SK-N-SH (cell line): ENCODE measurements around the gene GRM7. TPM values are rescaled to one million over a fixed set of nuclear protein-coding genes. Genes with fewer than 3 reads are reported as not detected.

Source experiments
- CTCF ChIA-PET: fragments of 300-600, 350-600 bp; formaldehyde crosslinking; extraction: SDS; loops from one replicate; lab custom pipeline; 2021; lab: Yijun Ruan, JAX
- POLR2A ChIA-PET: fragments of 350-600 bp; sonication (Branson Sonifier 250); formaldehyde crosslinking; extraction: SDS; loops from one replicate; lab custom pipeline; 2020; ENCODE audit warnings: antibody characterized with exemption, inconsistent platforms; lab: Yijun Ruan, JAX
- DNase-seq: peaks from one replicate; pipeline ENCODE4 v3.0.0; 2012
- H2AFZ ChIP-seq: fragments of 200-600 bp; sonication (generic); 2 replicates; pipeline ENCODE4 v1.8.1; 2016; ENCODE audit warnings: antibody characterized with exemption, mild to moderate bottlenecking, low read depth
- H3F3A ChIP-seq: fragments of 200-600 bp; sonication (generic); replicated peaks from 2 replicates; pipeline ENCODE3; 2016; ENCODE audit warnings: antibody characterized with exemption, mild to moderate bottlenecking; ENCODE audit not compliant: insufficient read depth
- H3K27ac ChIP-seq, 2 experiments: fragments of 200-500 bp in 1 of 2; fragments of 200-600 bp in 1 of 2; sonication (Bioruptor generic) in 1 of 2; sonication (generic), shearing (Covaris generic) in 1 of 2; 2 replicates each; pipeline versions ENCODE4 v1.5.1 to v1.6.1; 2014 to 2016; ENCODE audit warnings: low read depth in 2 of 2, inconsistent platforms in 1 of 2, low read length in 1 of 2, mild to moderate bottlenecking in 1 of 2, mixed read lengths in 1 of 2
- H3K27me3 ChIP-seq: fragments of 200-600 bp; sonication (generic), shearing (Covaris generic); 2 replicates; pipeline ENCODE4 v1.6.1; 2016; ENCODE audit warnings: mixed run types; ENCODE audit not compliant: insufficient read depth
- H3K36me3 ChIP-seq, 2 experiments: fragments of 200-500 bp in 1 of 2; fragments of 200-600 bp in 1 of 2; sonication (Bioruptor generic) in 1 of 2; sonication (generic) in 1 of 2; replicated peaks in 1 of 2; 2 replicates each; pipeline versions ENCODE3 to v1.5.1; 2014 to 2016; ENCODE audit warnings: low read length in 1 of 2, mild to moderate bottlenecking in 1 of 2; ENCODE audit not compliant: insufficient read depth in 2 of 2, control insufficient read depth in 1 of 2
- H3K4me1 ChIP-seq, 2 experiments: fragments of 200-500 bp in 1 of 2; fragments of 200-600 bp in 1 of 2; sonication (Bioruptor generic) in 1 of 2; sonication (generic), shearing (Covaris generic) in 1 of 2; 2 replicates each; pipeline versions ENCODE4 v1.5.1 to v1.6.1; 2014 to 2016; ENCODE audit warnings: low read depth in 1 of 2, low read length in 1 of 2, mixed run types in 1 of 2; ENCODE audit not compliant: insufficient read depth in 2 of 2, control insufficient read depth in 1 of 2
- H3K4me2 ChIP-seq: fragments of 200-600 bp; sonication (generic), shearing (Covaris generic); 2 replicates; pipeline ENCODE4 v1.6.1; 2017; ENCODE audit warnings: mixed run types
- H3K4me3 ChIP-seq, 2 experiments: fragments of 200-500 bp in 1 of 2; fragments of 200-600 bp in 1 of 2; sonication (Bioruptor generic) in 1 of 2; sonication (generic), shearing (Covaris generic) in 1 of 2; 2 replicates each; pipeline versions ENCODE4 v1.5.1 to v1.8.1; 2014 to 2016; ENCODE audit warnings: low read depth in 2 of 2, inconsistent platforms in 1 of 2, low read length in 1 of 2, mild to moderate bottlenecking in 1 of 2, mixed read lengths in 1 of 2, moderate library complexity in 1 of 2
- H3K79me2 ChIP-seq: fragments of 200-600 bp; sonication (generic); 2 replicates; pipeline ENCODE4 v1.8.1; 2017; ENCODE audit warnings: mild to moderate bottlenecking; ENCODE audit not compliant: insufficient read depth
- H3K9ac ChIP-seq: fragments of 200-600 bp; sonication (generic); 2 replicates; pipeline ENCODE4 v1.6.1; 2017; ENCODE audit warnings: mixed run types
- H3K9me2 ChIP-seq: fragments of 200-600 bp; sonication (generic); 2 replicates; pipeline ENCODE4 v1.6.1; 2017; ENCODE audit warnings: mixed run types
- H3K9me3 ChIP-seq: fragments of 200-600 bp; sonication (generic); 2 replicates; pipeline ENCODE4 v1.6.1; 2017; ENCODE audit warnings: mixed run types, mild to moderate bottlenecking, moderate library complexity
- H4K20me1 ChIP-seq: fragments of 200-600 bp; sonication (generic); 2 replicates; pipeline ENCODE4 v1.6.1; 2017; ENCODE audit warnings: mild to moderate bottlenecking, mixed run types; ENCODE audit not compliant: insufficient read depth
- CHD2 ChIP-seq: fragments of 150-350 bp; IDR thresholded peaks from 2 replicates; pipeline ENCODE4 v1.6.1; 2018; ENCODE audit warnings: low read length; ENCODE audit not compliant: partially characterized antibody
- ELF1 ChIP-seq: IDR thresholded peaks from 2 replicates; pipeline ENCODE4 v1.4.0; 2012
- EZH2phosphoT487 ChIP-seq: fragments of 200-600 bp; sonication (generic); IDR thresholded peaks from 2 replicates; pipeline ENCODE4 v1.6.1; 2017; ENCODE audit warnings: low read depth, mixed run types, mild to moderate bottlenecking, antibody characterized with exemption, moderate library complexity, borderline replicate concordance
- FOXM1 ChIP-seq: IDR thresholded peaks from 2 replicates; pipeline ENCODE4 v1.4.0; 2012; ENCODE audit warnings: low read depth, mild to moderate bottlenecking
- GABPA ChIP-seq: IDR thresholded peaks from 2 replicates; pipeline ENCODE4 v1.4.0; 2012; ENCODE audit warnings: low read depth, mild to moderate bottlenecking
- JUND ChIP-seq: IDR thresholded peaks from 2 replicates; pipeline ENCODE4 v1.4.0; 2012
- MEF2A ChIP-seq: IDR thresholded peaks from 2 replicates; pipeline ENCODE4 v1.4.0; 2012; ENCODE audit warnings: low read depth, borderline replicate concordance
- MXI1 ChIP-seq: IDR thresholded peaks from 2 replicates; pipeline ENCODE4 v1.6.1; 2012; ENCODE audit warnings: mild to moderate bottlenecking, low read depth, low read length, improper control_type of control experiment
- NRF1 ChIP-seq: IDR thresholded peaks from 2 replicates; pipeline ENCODE4 v1.6.1; 2012; ENCODE audit warnings: low read depth, mild to moderate bottlenecking, low read length
- RAD21 ChIP-seq: IDR thresholded peaks from 2 replicates; pipeline ENCODE4 v1.6.1; 2012; ENCODE audit warnings: mild to moderate bottlenecking, low read length
- RCOR1 ChIP-seq: fragments of 150-350 bp; IDR thresholded peaks from 2 replicates; pipeline ENCODE4 v1.6.1; 2017; ENCODE audit warnings: antibody characterized with exemption, low read length
- RFX5 ChIP-seq: IDR thresholded peaks from 2 replicates; pipeline ENCODE4 v1.6.1; 2012; ENCODE audit warnings: mild to moderate bottlenecking, improper control_type of control experiment, low read length
- SIN3A ChIP-seq: IDR thresholded peaks from 2 replicates; pipeline ENCODE4 v1.6.1; 2012; ENCODE audit warnings: low read depth, mild to moderate bottlenecking, low read length, moderate library complexity, borderline replicate concordance
- TCF12 ChIP-seq: IDR thresholded peaks from 2 replicates; pipeline ENCODE4 v1.4.0; 2012
- TEAD4 ChIP-seq: IDR thresholded peaks from 2 replicates; pipeline ENCODE4 v1.4.0; 2012; ENCODE audit warnings: mild to moderate bottlenecking, borderline replicate concordance; ENCODE audit not compliant: insufficient read depth
- WGBS: methylation state at CpG from one replicate; pipeline ENCODE4 v1.1.6; 2017; ENCODE audit warnings: low lambda C conversion rate; 5-methylcytosine and 5-hydroxymethylcytosine counted together
- polyA plus RNA-seq, 3 experiments: library from polyadenylated mRNA; depleted of rRNA; stranded (reverse); fragments of >200 nt; gene quantifications; 2 replicates each; pipeline ENCODE4 v1.2.3, GENCODE V29; 2012
- TF ChIP-seq, protein P1 (sequence below): fragments of 200-600 bp; sonication (generic); IDR thresholded peaks from 2 replicates; pipeline ENCODE4 v1.6.1; 2017; ENCODE audit warnings: antibody characterized with exemption, mild to moderate bottlenecking, moderate library complexity
- TF ChIP-seq, protein P2 (sequence below): IDR thresholded peaks from 2 replicates; pipeline ENCODE4 v1.4.0; 2012; ENCODE audit warnings: low read depth
- TF ChIP-seq, protein P3 (sequence below): IDR thresholded peaks from 2 replicates; pipeline ENCODE4 v1.6.1; 2012; ENCODE audit warnings: mild to moderate bottlenecking, low read depth, low read length, moderate library complexity
- TF ChIP-seq, protein P4 (sequence below): IDR thresholded peaks from 2 replicates; pipeline ENCODE4 v1.4.0; 2012; ENCODE audit warnings: low read depth, borderline replicate concordance
- TF ChIP-seq, protein P5 (sequence below): IDR thresholded peaks from 2 replicates; pipeline ENCODE4 v1.4.0; 2012; ENCODE audit warnings: low read depth, borderline replicate concordance

GRM7 gene
- polyA plus RNA-seq, 1 of the 3 experiments (the other 2 are of a cell fraction): 0.03 TPM

DNA sequence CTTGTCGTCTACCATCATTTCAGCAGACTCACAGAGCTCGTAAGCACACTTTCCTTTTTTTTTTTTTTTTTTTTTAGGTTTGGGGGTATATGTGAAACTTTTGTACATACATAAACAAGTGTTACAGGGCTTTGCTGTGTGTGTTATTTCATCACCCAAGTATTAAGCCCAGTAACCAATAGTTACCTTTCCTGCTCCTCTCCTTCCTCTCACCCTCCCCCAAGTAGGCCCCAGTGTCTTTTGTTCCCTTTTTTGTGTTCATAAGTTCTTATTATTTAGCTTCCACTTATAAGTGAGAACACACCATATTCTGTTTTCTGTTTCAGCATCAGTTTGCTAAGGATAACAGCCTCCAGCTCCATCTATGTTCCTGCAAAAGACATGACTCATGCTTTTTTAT is 746.8 kb downstream of the GRM7 start:
- Histone ChIP-seq H3K4me3 (no peak overlapping the region), H3K9me3 (no peaks in the 10 kb centered on the region), H3F3A (no peaks in the 10 kb centered on the region), H3K4me1 (no peaks in the 10 kb centered on the region; a peak in 1 of 4 replicates), H3K79me2 (no peaks in the 10 kb centered on the region), H3K27me3 (no peaks in the 10 kb centered on the region), H3K36me3 (no peaks in the 10 kb centered on the region), H3K4me2 (no peak overlapping the region), H3K9ac (no peak overlapping the region), H3K27ac (no peak overlapping the region), H4K20me1 (no peaks in the 10 kb centered on the region), H2AFZ (no peak overlapping the region), H3K9me2 (no peaks in the 10 kb centered on the region)
- ChIA-PET POLR2A (no interaction called here), CTCF (no interaction called here)
- TF ChIP-seq RFX5: no peak
- no peak for TF ChIP-seq MEF2A
- TF ChIP-seq, protein P1, sequence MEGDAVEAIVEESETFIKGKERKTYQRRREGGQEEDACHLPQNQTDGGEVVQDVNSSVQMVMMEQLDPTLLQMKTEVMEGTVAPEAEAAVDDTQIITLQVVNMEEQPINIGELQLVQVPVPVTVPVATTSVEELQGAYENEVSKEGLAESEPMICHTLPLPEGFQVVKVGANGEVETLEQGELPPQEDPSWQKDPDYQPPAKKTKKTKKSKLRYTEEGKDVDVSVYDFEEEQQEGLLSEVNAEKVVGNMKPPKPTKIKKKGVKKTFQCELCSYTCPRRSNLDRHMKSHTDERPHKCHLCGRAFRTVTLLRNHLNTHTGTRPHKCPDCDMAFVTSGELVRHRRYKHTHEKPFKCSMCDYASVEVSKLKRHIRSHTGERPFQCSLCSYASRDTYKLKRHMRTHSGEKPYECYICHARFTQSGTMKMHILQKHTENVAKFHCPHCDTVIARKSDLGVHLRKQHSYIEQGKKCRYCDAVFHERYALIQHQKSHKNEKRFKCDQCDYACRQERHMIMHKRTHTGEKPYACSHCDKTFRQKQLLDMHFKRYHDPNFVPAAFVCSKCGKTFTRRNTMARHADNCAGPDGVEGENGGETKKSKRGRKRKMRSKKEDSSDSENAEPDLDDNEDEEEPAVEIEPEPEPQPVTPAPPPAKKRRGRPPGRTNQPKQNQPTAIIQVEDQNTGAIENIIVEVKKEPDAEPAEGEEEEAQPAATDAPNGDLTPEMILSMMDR: no peak
- TF ChIP-seq, protein P2, sequence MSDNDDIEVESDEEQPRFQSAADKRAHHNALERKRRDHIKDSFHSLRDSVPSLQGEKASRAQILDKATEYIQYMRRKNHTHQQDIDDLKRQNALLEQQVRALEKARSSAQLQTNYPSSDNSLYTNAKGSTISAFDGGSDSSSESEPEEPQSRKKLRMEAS: no peak
- no peak for TF ChIP-seq TEAD4
- TF ChIP-seq SIN3A: no peak
- TF ChIP-seq GABPA: no peak
- TF ChIP-seq, protein P3, sequence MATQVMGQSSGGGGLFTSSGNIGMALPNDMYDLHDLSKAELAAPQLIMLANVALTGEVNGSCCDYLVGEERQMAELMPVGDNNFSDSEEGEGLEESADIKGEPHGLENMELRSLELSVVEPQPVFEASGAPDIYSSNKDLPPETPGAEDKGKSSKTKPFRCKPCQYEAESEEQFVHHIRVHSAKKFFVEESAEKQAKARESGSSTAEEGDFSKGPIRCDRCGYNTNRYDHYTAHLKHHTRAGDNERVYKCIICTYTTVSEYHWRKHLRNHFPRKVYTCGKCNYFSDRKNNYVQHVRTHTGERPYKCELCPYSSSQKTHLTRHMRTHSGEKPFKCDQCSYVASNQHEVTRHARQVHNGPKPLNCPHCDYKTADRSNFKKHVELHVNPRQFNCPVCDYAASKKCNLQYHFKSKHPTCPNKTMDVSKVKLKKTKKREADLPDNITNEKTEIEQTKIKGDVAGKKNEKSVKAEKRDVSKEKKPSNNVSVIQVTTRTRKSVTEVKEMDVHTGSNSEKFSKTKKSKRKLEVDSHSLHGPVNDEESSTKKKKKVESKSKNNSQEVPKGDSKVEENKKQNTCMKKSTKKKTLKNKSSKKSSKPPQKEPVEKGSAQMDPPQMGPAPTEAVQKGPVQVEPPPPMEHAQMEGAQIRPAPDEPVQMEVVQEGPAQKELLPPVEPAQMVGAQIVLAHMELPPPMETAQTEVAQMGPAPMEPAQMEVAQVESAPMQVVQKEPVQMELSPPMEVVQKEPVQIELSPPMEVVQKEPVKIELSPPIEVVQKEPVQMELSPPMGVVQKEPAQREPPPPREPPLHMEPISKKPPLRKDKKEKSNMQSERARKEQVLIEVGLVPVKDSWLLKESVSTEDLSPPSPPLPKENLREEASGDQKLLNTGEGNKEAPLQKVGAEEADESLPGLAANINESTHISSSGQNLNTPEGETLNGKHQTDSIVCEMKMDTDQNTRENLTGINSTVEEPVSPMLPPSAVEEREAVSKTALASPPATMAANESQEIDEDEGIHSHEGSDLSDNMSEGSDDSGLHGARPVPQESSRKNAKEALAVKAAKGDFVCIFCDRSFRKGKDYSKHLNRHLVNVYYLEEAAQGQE: no peak
- no peak for TF ChIP-seq JUND
- no peak for TF ChIP-seq RCOR1
- TF ChIP-seq, protein P4, sequence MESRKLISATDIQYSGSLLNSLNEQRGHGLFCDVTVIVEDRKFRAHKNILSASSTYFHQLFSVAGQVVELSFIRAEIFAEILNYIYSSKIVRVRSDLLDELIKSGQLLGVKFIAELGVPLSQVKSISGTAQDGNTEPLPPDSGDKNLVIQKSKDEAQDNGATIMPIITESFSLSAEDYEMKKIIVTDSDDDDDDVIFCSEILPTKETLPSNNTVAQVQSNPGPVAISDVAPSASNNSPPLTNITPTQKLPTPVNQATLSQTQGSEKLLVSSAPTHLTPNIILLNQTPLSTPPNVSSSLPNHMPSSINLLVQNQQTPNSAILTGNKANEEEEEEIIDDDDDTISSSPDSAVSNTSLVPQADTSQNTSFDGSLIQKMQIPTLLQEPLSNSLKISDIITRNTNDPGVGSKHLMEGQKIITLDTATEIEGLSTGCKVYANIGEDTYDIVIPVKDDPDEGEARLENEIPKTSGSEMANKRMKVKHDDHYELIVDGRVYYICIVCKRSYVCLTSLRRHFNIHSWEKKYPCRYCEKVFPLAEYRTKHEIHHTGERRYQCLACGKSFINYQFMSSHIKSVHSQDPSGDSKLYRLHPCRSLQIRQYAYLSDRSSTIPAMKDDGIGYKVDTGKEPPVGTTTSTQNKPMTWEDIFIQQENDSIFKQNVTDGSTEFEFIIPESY: no peak
- TF ChIP-seq MXI1: no peak
- TF ChIP-seq EZH2phosphoT487: no peak
- TF ChIP-seq, protein P5, sequence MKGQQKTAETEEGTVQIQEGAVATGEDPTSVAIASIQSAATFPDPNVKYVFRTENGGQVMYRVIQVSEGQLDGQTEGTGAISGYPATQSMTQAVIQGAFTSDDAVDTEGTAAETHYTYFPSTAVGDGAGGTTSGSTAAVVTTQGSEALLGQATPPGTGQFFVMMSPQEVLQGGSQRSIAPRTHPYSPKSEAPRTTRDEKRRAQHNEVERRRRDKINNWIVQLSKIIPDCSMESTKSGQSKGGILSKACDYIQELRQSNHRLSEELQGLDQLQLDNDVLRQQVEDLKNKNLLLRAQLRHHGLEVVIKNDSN: no peak
- no peak for TF ChIP-seq NRF1
- TF ChIP-seq ELF1: no peak
- no peak for TF ChIP-seq RAD21
- TF ChIP-seq TCF12: no peak
- no peak for TF ChIP-seq CHD2
- no peak for TF ChIP-seq FOXM1
- no peak for DNase-seq
- 38% methylated on average over 2 of the region's 2 CpGs for WGBS
